Stimulated activated CD4-positive, alpha-beta T cell treated with anti-CD3 and anti-CD28 coated beads, Interleukin-4, amount 100 ng/mL, for 1 hour (primary cell): Measurements from ENCODE around the gene SERF2.
"Not testable (repeated sequence)": the region's sequence is repeated elsewhere in the genome, so short reads cannot be mapped to it uniquely, and the experiment has no call there.

Experiments used
- DNase-seq: peaks from one replicate; pipeline ENCODE4 v3.0.0-alpha.2; 2020

SERF2 gene

GRCh38 chr15:43791993-43792760, at the start of gene SERF2:
SERF2 (plus strand) TSS chr15:43792320; CDS start chr15:43792377, 57 bp downstream.
- DNase-seq, result peak; percentile 100

- DNase-seq, result peak; percentile 86
Observed at GRCh38 chr15:43746245-43746902, 45.7 kb upstream of the SERF2 start, which contains the start of gene PDIA3. PDIA3 (plus strand) TSS chr15:43746438; CDS start chr15:43746540, 102 bp downstream.

GRCh38 chr15:43746903-43747309, 45.2 kb upstream of the SERF2 start:
- DNase-seq, result not testable (repeated sequence)

GRCh38 chr15:43748376-43748775, 43.7 kb upstream of the SERF2 start:
- DNase-seq, result no peak

- peak; percentile 33 for DNase-seq
Observed at GRCh38 chr15:43749690-43750345, 42.3 kb upstream of the SERF2 start.

GRCh38 chr15:43751885-43752284, 40.2 kb upstream of the SERF2 start:
- no peak for DNase-seq

- DNase-seq, result no peak
Observed at GRCh38 chr15:43762824-43763223, 29.3 kb upstream of the SERF2 start.

- DNase-seq, result no peak
Observed at GRCh38 chr15:43763819-43764446, 28.2 kb upstream of the SERF2 start.

GRCh38 chr15:43769584-43770228, 22.4 kb upstream of the SERF2 start:
- DNase-seq, result peak; percentile 65

GRCh38 chr15:43771816-43772215, 20.3 kb upstream of the SERF2 start:
- no peak for DNase-seq

GRCh38 chr15:43772624-43773023, 19.5 kb upstream of the SERF2 start:
- no peak for DNase-seq

- DNase-seq, result no peak
Observed at GRCh38 chr15:43774062-43774461, 18.1 kb upstream of the SERF2 start.

- DNase-seq, result no peak
Observed at GRCh38 chr15:43775411-43775965, 16.6 kb upstream of the SERF2 start.

GRCh38 chr15:43776101-43776717, 15.9 kb upstream of the SERF2 start:
- DNase-seq, result peak; percentile 25

GRCh38 chr15:43776718-43777266, 15.3 kb upstream of the SERF2 start, which contains the start of gene ELL3:
ELL3 (minus strand) TSS chr15:43776966; CDS start chr15:43776901, 65 bp downstream.
- DNase-seq, result peak; percentile 76

GRCh38 chr15:43777267-43777914, 14.7 kb upstream of the SERF2 start:
- peak; percentile 81 for DNase-seq

GRCh38 chr15:43779016-43779415, 13.1 kb upstream of the SERF2 start:
- DNase-seq, result no peak

GRCh38 chr15:43789409-43789808, 2.7 kb upstream of the SERF2 start:
- no peak for DNase-seq

- DNase-seq, result peak; percentile 29
Observed at GRCh38 chr15:43792761-43793476, 799 bp downstream of the SERF2 start.

- no peak for DNase-seq
Observed at GRCh38 chr15:43793647-43794046, 1.5 kb downstream of the SERF2 start.
